ENCODE measurements around the gene ADGRL2.
"Not testable (repeated sequence)": the region's sequence is repeated elsewhere in the genome, so short reads cannot be mapped to it uniquely, and the experiment has no call there.

The ADGRL2 gene

GRCh38 chr1:81846630-81847029 is 45.9 kb downstream of the ADGRL2 start:
- no peak for FAIRE-seq
- DNase-seq (ENCODE audit: low spot score) = no peak

DNA sequence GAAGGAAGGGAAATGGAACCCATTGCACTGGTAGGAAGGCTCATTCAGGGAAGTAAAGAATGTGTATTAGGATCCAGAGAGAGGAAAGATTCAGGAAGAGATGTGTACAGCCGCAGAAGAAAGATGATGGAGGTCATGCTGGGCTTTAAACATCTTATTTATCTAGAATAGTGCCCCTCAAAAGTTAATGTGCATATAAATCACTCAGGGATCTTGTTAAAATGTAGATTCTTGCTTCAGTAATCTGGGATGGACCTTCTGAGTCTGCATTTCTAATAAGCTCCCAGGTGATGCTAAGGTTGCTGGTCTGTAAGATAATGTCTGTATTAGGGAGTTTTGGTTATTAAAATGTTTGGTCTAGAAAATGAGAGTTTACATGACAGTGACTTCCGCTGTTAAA is 46.3 kb downstream of the ADGRL2 start:
- no peak for DNase-seq (ENCODE audit: low spot score)
- no peak for FAIRE-seq

GRCh38 chr1:81848880-81849682 is 48.3 kb downstream of the ADGRL2 start:
- DNase-seq (ENCODE audit: low spot score) = no peak
- no peak for FAIRE-seq

- no peak for FAIRE-seq
- DNase-seq (ENCODE audit: low spot score) = no peak
Observed at GRCh38 chr1:81850031-81850430, 49.3 kb downstream of the ADGRL2 start.

DNA sequence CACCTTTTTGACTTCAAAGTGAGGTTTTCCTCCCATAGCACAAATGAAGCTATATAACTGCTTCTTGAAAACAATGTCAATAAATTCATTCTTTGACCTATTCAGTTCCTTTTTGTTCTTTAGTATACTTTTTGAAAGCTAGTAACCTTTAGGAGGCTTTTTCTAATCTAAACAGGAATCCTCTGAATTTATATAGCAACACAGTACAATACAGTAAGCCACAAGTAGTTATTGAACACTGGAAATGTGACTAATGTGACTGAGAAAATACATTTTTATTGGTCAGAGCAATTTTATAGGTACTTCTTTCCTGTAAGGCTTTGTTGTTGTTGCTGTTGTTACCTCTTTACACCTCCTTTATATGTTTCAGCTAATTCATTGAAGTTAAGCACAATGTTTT is 49.8 kb downstream of the ADGRL2 start:
- no peak for DNase-seq (ENCODE audit: low spot score)
- no peak for FAIRE-seq

- peak; percentile 40 for FAIRE-seq
- no peak for DNase-seq (ENCODE audit: low spot score)
Observed at GRCh38 chr1:81851217-81851616, 50.5 kb downstream of the ADGRL2 start.

GRCh38 chr1:81852961-81853360 is 52.2 kb downstream of the ADGRL2 start:
- FAIRE-seq (no peak), DNase-seq (ENCODE audit: low spot score) (no peak)

DNA sequence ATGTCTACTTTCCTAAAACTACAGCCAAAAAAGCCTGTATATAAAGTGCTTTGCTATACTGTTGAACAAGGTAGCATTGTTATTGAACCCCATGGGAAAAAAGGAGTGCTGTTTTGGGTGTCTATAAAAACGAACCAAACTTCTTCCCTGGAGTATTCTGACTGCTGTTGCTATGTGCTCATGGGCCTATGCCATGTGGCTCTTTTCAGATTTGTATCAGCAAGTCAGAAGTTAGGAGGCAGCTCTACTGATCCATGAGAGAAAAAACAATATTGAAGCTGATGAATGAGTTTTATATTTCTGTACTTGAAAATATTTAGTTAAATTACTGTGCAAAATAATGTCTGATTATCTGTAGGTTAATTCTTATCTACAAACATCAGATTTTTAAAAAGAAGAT is 66.5 kb downstream of the ADGRL2 start:
- no peak for DNase-seq (ENCODE audit: low spot score)
- FAIRE-seq = no peak

- no peak for DNase-seq (ENCODE audit: low spot score)
- no peak for FAIRE-seq
Observed at GRCh38 chr1:81869307-81869706, 68.6 kb downstream of the ADGRL2 start.

GRCh38 chr1:81871091-81871490 is 70.4 kb downstream of the ADGRL2 start:
- FAIRE-seq; DNase-seq (ENCODE audit: low spot score): not testable (repeated sequence)

DNA sequence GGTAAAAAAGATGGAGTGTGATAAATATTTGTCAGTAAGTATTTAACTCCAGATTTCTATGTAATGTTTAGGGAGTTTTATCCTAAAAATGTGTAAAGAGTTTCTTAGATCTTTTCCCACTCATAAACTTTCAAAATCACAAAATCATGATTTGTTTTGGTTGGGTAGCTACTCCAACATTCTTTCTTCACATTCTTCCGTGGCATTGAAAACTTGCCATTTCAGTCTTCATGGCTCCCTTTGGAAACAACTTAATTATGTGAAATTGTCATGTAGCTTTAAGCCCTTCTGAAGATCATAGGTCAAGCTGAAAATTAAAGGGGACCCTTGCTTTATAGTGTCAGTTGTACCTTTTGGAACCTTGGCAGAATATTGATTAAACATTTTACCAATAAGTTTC is 73.2 kb downstream of the ADGRL2 start:
- FAIRE-seq (no peak), DNase-seq (ENCODE audit: low spot score) (no peak)

DNA sequence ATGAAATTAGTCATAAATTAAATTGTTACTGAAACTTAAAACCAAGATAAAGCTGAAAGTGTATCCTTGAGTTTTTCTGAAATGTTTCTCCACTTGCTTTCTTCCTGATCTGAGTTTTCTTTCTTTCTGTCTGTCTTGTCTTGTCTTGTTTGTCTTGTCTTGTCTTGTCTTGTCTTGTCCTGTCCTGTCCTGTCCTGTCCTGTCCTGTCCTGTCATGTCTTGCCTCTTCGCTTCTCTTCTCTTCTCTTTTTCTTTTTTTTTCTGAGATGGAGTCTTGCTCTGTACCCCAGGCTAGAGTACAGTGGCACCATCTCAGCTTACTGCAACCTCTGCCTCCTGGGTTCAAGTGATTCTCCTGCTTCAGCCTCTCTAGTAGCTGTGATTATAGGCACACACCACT is 73.7 kb downstream of the ADGRL2 start:
- DNase-seq (ENCODE audit: low spot score) = no peak
- FAIRE-seq = no peak

DNA sequence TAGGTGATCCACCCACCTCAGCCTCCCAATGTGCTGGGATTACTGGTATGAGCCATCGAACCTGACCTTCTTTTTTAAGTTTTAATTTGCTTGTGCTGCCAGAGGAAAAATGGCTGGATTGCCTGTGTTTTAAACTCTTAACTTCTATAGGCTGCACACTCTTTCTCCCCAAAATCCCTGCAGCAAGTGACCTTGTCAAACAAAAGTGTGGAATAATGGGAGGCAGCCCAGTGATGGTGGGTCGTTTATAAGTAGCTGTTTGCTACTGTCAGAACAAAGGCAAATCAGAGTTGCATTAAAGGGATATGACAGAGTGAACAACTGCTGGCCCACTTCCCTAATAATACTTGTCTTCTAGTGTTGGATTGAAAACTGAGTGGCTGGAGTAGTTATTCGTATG is 74.2 kb downstream of the ADGRL2 start:
- FAIRE-seq (no peak), DNase-seq (ENCODE audit: low spot score) (no peak)

GRCh38 chr1:81876901-81877733 is 76.4 kb downstream of the ADGRL2 start:
- DNase-seq (ENCODE audit: low spot score) = peak; percentile 63

GRCh38 chr1:81877940-81878339 is 77.2 kb downstream of the ADGRL2 start:
- FAIRE-seq (no peak), DNase-seq (ENCODE audit: low spot score) (no peak)

More at GRCh38 chr1:81876901-81877733, 76.4 kb downstream of the ADGRL2 start:
- FAIRE-seq = peak; percentile 93

DNA sequence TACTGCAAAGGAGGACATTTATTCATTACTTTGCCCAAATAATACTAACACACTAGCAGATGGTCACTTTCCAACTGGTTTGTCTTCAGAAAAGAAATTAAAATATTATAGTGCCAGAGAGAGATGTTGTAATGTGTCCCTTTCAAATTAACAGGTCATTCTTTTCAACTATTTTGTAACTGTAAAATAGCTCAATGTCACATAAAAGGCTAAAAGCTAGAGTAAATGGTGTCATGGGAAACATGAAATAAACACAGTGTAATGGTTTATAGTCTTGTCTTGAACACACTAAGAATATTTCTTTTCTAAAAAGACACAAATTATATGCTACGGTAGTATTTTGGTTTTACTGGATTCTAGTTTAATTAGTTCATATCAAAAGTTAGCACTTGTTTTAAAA is 77.8 kb downstream of the ADGRL2 start:
- FAIRE-seq (peak; percentile 48), DNase-seq (ENCODE audit: low spot score) (no peak)

DNA sequence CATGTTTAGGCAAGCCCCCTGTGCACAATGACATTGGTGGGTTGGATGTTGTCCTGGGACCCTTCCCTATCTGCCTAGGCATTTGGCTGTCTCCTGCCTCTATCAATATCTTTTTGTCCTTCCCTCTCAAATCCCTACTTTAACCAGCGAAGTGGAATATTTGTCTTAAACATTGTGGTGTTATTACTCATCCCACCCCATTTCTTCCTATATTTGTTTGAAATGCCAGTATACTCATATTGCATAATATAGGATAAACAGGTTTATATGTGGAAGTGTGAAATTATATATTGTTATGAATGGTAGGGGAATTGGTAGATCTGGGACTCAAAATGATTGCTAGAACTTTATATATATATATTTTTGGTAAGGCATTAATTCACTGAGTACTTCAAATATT is 80.0 kb downstream of the ADGRL2 start:
- FAIRE-seq = no peak
- no peak for DNase-seq (ENCODE audit: low spot score)

GRCh38 chr1:81885291-81885690 is 84.6 kb downstream of the ADGRL2 start:
- no peak for FAIRE-seq
- no peak for DNase-seq (ENCODE audit: low spot score)

DNA sequence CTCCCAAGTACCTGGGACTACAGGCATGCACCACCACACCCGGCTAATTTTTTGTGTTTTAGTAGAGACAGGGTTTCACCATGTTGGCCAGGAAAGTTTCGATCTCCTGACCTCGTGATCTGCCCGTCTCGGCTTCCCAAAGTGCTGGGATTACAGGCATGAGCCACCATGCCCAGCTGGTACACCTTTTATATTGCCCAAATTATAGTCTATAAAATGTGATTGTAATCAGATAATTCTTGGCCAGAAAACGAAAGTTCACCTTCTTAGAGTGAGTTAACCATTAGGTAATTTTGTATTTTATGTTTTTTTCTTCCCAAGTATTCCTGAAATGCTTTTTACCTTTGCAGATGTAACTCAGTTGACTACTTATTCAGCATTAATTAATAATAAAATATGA is 85.6 kb downstream of the ADGRL2 start:
- not testable (repeated sequence) for FAIRE-seq; DNase-seq (ENCODE audit: low spot score)

DNA sequence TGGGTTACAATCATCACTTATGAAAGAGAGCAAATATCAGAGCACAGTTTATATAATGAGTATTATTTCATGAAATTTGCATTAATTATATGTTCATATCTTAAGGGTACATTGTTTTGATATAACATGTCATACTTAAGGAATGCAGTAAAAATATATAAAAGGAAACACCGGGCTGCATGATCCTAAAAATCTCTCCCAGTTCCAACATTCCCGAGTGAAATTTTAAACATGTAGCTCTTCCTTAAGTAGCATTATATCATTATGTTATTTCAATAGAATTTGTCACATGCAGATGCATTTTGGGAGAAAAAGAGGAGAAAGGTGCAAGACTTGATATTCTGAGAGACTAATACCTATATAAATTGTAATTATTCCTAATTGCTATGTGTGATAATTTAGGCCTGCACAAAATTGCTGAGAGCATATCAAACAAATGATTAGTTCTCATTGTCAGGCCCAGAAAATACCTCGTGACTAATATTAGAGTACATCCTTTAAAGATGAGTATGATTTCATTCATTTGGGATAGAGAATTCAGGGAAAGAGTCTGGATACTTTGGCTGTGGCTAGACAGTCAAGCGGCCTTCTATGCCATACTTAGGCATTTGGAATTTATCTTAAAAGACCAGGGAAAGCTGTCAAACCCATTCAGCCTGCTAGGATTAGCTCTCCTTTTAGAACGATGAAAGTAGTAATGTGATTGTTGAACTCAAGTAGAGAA is 86.8 kb downstream of the ADGRL2 start:
- FAIRE-seq (no peak), DNase-seq (ENCODE audit: low spot score) (no peak)

DNA sequence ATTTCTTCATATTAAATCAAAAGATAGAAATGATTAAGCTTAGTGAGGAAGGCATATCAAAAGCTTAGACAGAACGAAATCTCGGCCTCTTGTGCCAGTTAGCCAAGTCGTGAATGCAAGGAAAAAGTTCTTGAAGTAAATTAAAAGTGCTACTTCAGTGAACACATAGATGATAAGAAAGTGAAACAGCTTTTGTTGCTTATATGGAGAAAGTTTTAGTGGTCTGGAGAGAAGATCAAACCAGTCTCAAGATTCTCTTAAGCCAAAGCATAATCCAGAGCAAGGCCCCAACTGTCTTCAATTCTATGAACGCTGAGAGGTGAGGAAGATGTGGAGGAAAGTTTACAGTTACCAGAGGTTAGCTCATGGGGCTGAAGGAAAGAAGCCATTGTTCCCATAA is 88.4 kb downstream of the ADGRL2 start:
- no peak for FAIRE-seq
- DNase-seq (ENCODE audit: low spot score) = no peak

- DNase-seq (ENCODE audit: low spot score) (no peak), FAIRE-seq (peak; percentile 52)
Observed at GRCh38 chr1:81894867-81895266, 94.1 kb downstream of the ADGRL2 start.

All from RCC 7860 (cell line).